K562 (cell line): ENCODE measurements around the gene DGCR2.

Experiments used
- ATF7 ChIP-seq: fragments of 450-650 bp; IDR thresholded peaks from 2 replicates; pipeline ENCODE4 v1.7.1; 2014; ENCODE audit warnings: mild to moderate bottlenecking, moderate library complexity
- JUNB ChIP-seq: fragments of 450-650 bp; formaldehyde crosslinking; conservative IDR thresholded peaks from 2 replicates; pipeline ENCODE4 v1.4.0; 2020; ENCODE audit warnings: mild to moderate bottlenecking
- TARDBP ChIP-seq: fragments of 450-650 bp; IDR thresholded peaks from 2 replicates; pipeline ENCODE4 v1.6.1; 2016

DNA sequence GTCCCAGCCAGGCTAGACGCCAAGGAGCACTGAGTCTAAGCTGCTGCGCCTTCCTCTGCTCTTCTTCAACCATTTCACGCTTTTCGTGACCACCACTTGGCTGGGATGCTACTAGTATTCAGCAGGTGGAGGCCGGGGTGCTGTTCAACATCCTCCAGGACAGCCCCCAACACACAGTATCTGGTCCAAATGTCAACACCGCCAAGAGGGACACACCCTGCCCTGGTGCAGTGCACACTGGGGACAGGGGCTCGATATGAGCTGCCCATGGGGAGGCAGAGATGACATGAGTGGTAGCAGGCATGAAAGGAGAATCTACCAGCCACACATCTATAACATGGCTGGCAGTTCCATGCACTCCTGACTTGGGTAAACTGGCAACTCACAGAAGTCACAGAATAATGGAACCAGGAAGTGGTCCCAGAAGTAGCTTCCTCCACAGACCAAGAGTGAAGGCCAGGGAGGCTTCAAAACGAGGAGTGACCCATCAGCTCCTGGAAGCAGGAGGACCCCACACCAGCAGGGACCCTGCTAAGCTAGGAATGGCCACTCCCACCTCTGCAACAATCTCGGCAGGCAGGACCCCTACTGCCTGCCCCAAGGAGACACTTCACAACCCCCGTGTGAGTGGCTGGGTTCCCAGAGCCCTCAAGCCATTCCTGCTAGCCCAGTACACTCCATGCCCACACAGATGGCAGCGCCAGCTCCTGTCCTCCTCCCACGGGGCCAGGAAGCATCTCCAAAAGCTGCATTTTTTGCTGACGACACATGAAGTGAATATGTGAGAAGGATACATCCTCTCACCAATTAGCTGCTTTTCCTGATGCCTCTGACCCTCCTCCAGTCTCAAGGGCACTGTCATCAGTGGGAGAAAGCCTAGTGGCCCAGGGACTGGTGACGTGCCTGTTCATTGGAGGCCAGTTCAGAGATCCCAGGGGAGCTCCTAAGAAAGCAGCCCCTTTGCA, 78.8 kb downstream of the DGCR2 start:
- TF ChIP-seq JUNB (CRISPR knock-in tag) = no peak
- TF ChIP-seq ATF7 = no peak
- TF ChIP-seq TARDBP = no peak
